HepG2 (cell line): ENCODE results near the gene ZNRF3. TPM values are rescaled to one million over a fixed set of nuclear protein-coding genes. Genes with fewer than 3 reads are reported as not detected.

Experiments
- ASH2L ChIP-seq: fragments of 300-600, 200-600 bp; sonication (generic); IDR thresholded peaks from 2 replicates; pipeline ENCODE4 v1.7.0; 2017; ENCODE audit warnings: low read depth, mild to moderate bottlenecking, moderate library complexity, mixed read lengths, low read length; ENCODE audit not compliant: insufficient read length
- ATF5 ChIP-seq: sonication (generic); formaldehyde crosslinking; IDR thresholded peaks from 2 replicates; pipeline ENCODE4 v1.4.0; 2020; ENCODE audit warnings: mild to moderate bottlenecking, low read depth, missing genetic modification reagents
- BCL3 ChIP-seq: sonication (generic); formaldehyde crosslinking; IDR thresholded peaks from 2 replicates; pipeline ENCODE4 v1.5.1; 2020; ENCODE audit warnings: mild to moderate bottlenecking, missing genetic modification reagents, moderate library complexity
- CREB1 ChIP-seq, 2 experiments: fragments of 450-650 bp in 1 of 2; IDR thresholded peaks; 2 replicates each; pipeline ENCODE4 v1.6.1; 2016 to 2017; ENCODE audit warnings: control low read depth in 1 of 2, mild to moderate bottlenecking in 1 of 2, missing compliant biosample characterization in 1 of 2, missing genetic modification characterization in 1 of 2
- GATA4 ChIP-seq: sonication (generic); IDR thresholded peaks from 2 replicates; pipeline ENCODE4 v1.6.1; 2016; ENCODE audit warnings: antibody characterized with exemption, low read depth, borderline replicate concordance
- HOXA3 ChIP-seq: sonication (generic); formaldehyde crosslinking; IDR thresholded peaks from 2 replicates; pipeline ENCODE4 v1.5.0; 2020; ENCODE audit warnings: missing genetic modification reagents
- MAF1 ChIP-seq: sonication (generic); formaldehyde crosslinking; IDR thresholded peaks from 2 replicates; pipeline ENCODE4 v1.5.0; 2020; ENCODE audit warnings: missing genetic modification reagents, borderline replicate concordance
- MTERF4 ChIP-seq: sonication (generic); formaldehyde crosslinking; IDR thresholded peaks from 2 replicates; pipeline ENCODE4 v1.8.0; 2023; ENCODE audit warnings: mild to moderate bottlenecking, missing genetic modification reagents
- SKIL ChIP-seq: sonication (generic); formaldehyde crosslinking; IDR thresholded peaks from 2 replicates; pipeline ENCODE4 v1.8.0; 2022; ENCODE audit warnings: missing genetic modification reagents, mild to moderate bottlenecking, moderate library complexity, borderline replicate concordance
- ZNF296 ChIP-seq: sonication (generic); formaldehyde crosslinking; conservative IDR thresholded peaks from 2 replicates; pipeline ENCODE4 v1.5.0; 2020; ENCODE audit warnings: mild to moderate bottlenecking, missing genetic modification reagents
- ZNF557 ChIP-seq: sonication (generic); formaldehyde crosslinking; IDR thresholded peaks from 2 replicates; pipeline ENCODE4 v1.4.0; 2020; ENCODE audit warnings: missing genetic modification reagents
- ZNF577 ChIP-seq: sonication (generic); formaldehyde crosslinking; IDR thresholded peaks from 2 replicates; pipeline ENCODE4 v1.4.0; 2020; ENCODE audit warnings: mild to moderate bottlenecking, low read depth, missing genetic modification reagents, borderline replicate concordance
- ZNF83 ChIP-seq: sonication (generic); formaldehyde crosslinking; IDR thresholded peaks from 2 replicates; pipeline ENCODE4 v1.4.0; 2020; ENCODE audit warnings: missing genetic modification reagents, mild to moderate bottlenecking, borderline replicate concordance
- polyA plus RNA-seq, 8 experiments: library from polyadenylated mRNA; depleted of rRNA in 3 of 8; stranded (reverse) in 7 of 8; unstranded in 1 of 8; fragments of >200 nt; fragmentation: Illumina TruSeq in 4 of 8; extraction: Trizol in 4 of 8; gene quantifications; 2 replicates each; pipeline versions ENCODE4 v1.2.1 to v1.2.3, GENCODE V29; 2011 to 2016; ENCODE audit warnings: low read depth in 4 of 8, missing spikeins in 1 of 8, mixed read lengths in 1 of 8; ENCODE audit not compliant: insufficient read depth in 1 of 8
- total RNA-seq, 5 experiments: library from RNA; depleted of rRNA; stranded (reverse); fragments of >200 nt; fragmentation: Illumina TruSeq; extraction: Trizol; gene quantifications; 2 replicates each; pipeline ENCODE4 v1.2.3, GENCODE V29; 2016; ENCODE audit warnings: low read depth in 1 of 5
- TF ChIP-seq, protein P1 (sequence below): sonication (generic); formaldehyde crosslinking; IDR thresholded peaks from 2 replicates; pipeline ENCODE4 v1.5.0; 2020; ENCODE audit warnings: missing genetic modification reagents
- TF ChIP-seq, protein P2 (sequence below): sonication (generic); formaldehyde crosslinking; IDR thresholded peaks from 2 replicates; pipeline ENCODE4 v1.5.1; 2020; ENCODE audit warnings: mild to moderate bottlenecking, missing genetic modification reagents, moderate library complexity
- TF ChIP-seq, protein P3 (sequence below): sonication (generic); formaldehyde crosslinking; IDR thresholded peaks from 2 replicates; pipeline ENCODE4 v1.8.0; 2022; ENCODE audit warnings: mild to moderate bottlenecking, missing genetic modification reagents, moderate library complexity

Gene ZNRF3
- total and polyA plus RNA-seq, 2 of the 13 experiments (the other 11 are each of a cell fraction or from before 2014, with no cell fraction given): 20.3 to 36.7 TPM

DNA sequence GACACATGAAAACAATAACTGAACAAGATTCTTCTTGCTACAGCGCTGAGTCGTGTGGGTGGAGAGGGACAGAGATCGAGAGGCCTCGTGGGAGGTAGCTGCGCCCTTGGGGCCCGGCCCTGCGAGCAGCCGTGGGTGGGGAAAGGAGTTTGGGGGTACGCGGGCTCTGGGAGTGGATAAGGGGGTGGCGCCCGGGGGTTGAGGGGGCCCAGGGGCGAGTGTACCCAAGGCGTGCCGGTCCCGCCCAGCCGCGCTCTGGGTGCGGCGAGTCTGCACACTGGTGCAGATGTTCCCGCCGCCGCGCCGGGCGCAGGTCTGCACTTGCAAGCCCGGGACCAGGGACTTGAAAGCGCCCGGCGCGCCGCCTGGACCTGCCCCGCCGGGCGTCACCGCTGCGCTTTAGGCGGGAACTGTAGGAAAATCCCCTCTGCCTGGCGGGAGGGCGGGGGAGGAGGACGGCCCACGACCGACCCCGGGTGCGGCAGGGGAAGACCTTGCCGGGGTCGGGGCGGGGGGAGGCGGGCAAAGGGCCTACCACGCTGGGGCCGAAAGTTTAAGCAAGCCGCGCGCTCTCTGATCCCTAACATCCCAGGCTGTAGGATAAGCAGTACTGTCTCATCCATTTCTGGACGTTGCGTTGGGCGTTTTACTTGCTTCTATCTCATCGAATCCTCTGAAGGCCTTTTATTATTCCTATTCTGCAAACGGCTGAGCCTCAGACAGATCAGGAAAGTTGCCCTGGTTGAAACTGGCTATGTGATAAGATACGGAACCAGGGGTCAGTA lies 188.1 kb downstream of the ZNRF3 start (continued):
- TF ChIP-seq ZNF557: no peak
- TF ChIP-seq GATA4: no peak
- TF ChIP-seq ATF5 (CRISPR knock-in tag): no peak
- TF ChIP-seq, protein P1, sequence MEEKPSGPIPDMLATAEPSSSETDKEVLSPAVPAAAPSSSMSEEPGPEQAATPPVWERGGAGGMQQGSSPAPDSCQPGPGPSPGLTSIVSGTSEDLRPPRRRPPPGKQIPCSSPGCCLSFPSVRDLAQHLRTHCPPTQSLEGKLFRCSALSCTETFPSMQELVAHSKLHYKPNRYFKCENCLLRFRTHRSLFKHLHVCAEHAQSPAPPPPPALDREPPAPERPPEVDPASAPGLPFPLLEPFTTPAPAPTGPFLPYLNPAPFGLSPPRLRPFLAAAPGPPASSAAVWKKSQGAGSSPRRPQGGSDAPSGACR (CRISPR knock-in tag): no peak
- TF ChIP-seq CREB1 (IDR thresholded peaks at IDR 0.05): no peak
- no peak for TF ChIP-seq CREB1 (CRISPR knock-in tag; IDR thresholded peaks at IDR 0.05)
- 0 out of 2 replicates have a peak, but pooled peaks have one; percentile 57 for TF ChIP-seq ZNF577
- TF ChIP-seq, protein P2, sequence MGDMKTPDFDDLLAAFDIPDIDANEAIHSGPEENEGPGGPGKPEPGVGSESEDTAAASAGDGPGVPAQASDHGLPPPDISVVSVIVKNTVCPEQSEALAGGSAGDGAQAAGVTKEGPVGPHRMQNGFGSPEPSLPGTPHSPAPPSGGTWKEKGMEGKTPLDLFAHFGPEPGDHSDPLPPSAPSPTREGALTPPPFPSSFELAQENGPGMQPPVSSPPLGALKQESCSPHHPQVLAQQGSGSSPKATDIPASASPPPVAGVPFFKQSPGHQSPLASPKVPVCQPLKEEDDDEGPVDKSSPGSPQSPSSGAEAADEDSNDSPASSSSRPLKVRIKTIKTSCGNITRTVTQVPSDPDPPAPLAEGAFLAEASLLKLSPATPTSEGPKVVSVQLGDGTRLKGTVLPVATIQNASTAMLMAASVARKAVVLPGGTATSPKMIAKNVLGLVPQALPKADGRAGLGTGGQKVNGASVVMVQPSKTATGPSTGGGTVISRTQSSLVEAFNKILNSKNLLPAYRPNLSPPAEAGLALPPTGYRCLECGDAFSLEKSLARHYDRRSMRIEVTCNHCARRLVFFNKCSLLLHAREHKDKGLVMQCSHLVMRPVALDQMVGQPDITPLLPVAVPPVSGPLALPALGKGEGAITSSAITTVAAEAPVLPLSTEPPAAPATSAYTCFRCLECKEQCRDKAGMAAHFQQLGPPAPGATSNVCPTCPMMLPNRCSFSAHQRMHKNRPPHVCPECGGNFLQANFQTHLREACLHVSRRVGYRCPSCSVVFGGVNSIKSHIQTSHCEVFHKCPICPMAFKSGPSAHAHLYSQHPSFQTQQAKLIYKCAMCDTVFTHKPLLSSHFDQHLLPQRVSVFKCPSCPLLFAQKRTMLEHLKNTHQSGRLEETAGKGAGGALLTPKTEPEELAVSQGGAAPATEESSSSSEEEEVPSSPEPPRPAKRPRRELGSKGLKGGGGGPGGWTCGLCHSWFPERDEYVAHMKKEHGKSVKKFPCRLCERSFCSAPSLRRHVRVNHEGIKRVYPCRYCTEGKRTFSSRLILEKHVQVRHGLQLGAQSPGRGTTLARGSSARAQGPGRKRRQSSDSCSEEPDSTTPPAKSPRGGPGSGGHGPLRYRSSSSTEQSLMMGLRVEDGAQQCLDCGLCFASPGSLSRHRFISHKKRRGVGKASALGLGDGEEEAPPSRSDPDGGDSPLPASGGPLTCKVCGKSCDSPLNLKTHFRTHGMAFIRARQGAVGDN (CRISPR knock-in tag): peak; percentile 77
- peak; percentile 33; the same call in 1 of the 2 replicates for TF ChIP-seq HOXA3 (CRISPR knock-in tag)
- no peak for TF ChIP-seq MTERF4 (CRISPR knock-in tag)
- TF ChIP-seq SKIL (CRISPR knock-in tag): peak; percentile 27; the same call in 1 of the 2 replicates
- no peak for TF ChIP-seq MAF1
- TF ChIP-seq, protein P3, sequence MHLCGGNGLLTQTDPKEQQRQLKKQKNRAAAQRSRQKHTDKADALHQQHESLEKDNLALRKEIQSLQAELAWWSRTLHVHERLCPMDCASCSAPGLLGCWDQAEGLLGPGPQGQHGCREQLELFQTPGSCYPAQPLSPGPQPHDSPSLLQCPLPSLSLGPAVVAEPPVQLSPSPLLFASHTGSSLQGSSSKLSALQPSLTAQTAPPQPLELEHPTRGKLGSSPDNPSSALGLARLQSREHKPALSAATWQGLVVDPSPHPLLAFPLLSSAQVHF: no peak
- TF ChIP-seq BCL3 (CRISPR knock-in tag): no peak
- no peak for TF ChIP-seq ASH2L
- TF ChIP-seq ZNF83: no peak
- TF ChIP-seq ZNF296 (CRISPR knock-in tag): 0 out of 2 replicates have a peak, but pooled peaks have one; percentile 24
